AG10803 (cell line): ENCODE results near the gene FBXO21.

Experiments used
- DNase-seq: peaks from one replicate; pipeline ENCODE4 v3.0.0; 2010; ENCODE audit warnings: low read depth
- H3K4me3 ChIP-seq: 2 replicates; pipeline ENCODE4 v1.5.1; 2011; ENCODE audit warnings: mild to moderate bottlenecking, low read length, control low read depth
- TF ChIP-seq, protein P1 (sequence below): conservative IDR thresholded peaks from 2 replicates; pipeline ENCODE4 v1.5.1; 2011; ENCODE audit warnings: mild to moderate bottlenecking, low read length, control low read depth, inconsistent platforms

Gene FBXO21

GRCh38 chr12:117213295-117213808 is 23.1 kb upstream of the FBXO21 start:
- TF ChIP-seq, protein P1, sequence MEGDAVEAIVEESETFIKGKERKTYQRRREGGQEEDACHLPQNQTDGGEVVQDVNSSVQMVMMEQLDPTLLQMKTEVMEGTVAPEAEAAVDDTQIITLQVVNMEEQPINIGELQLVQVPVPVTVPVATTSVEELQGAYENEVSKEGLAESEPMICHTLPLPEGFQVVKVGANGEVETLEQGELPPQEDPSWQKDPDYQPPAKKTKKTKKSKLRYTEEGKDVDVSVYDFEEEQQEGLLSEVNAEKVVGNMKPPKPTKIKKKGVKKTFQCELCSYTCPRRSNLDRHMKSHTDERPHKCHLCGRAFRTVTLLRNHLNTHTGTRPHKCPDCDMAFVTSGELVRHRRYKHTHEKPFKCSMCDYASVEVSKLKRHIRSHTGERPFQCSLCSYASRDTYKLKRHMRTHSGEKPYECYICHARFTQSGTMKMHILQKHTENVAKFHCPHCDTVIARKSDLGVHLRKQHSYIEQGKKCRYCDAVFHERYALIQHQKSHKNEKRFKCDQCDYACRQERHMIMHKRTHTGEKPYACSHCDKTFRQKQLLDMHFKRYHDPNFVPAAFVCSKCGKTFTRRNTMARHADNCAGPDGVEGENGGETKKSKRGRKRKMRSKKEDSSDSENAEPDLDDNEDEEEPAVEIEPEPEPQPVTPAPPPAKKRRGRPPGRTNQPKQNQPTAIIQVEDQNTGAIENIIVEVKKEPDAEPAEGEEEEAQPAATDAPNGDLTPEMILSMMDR = no peak
- DNase-seq = no peak
- no peak overlapping the region for H3K4me3 ChIP-seq

DNA sequence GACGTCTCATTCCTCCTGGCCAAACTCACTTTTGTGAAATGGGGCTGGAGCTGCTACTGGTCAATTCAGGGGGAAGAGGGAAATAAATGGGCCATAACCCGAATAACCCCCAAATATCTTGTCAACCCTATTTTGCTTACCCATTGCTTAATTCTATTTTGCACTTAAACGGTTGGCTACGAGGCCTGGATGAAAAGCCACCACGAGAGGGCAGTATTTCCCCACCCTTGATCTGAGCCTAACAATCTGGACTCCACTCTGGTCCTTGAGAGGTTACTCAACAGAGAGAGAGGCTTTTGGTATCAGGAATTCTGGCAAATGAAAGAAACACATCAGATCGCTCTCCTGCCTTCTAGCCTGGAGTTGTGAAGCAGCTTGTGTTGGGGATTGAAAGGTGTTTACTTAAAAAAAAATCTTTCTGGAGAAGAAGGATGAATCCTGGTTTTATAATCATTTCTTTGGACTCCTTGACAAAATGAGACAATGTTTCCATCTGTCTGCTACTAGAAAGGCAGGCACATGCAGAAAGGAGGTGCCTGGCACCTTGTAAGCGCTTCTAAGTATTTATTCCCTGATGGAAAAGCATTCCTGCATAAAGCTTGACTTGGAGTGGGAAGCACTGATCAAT is 22.4 kb upstream of the FBXO21 start:
- peak; percentile 82 for DNase-seq
- TF ChIP-seq, protein P1 = peak; percentile 96
- no peak overlapping the region for H3K4me3 ChIP-seq

GRCh38 chr12:117210266-117210918 is 20.1 kb upstream of the FBXO21 start:
- no peak for DNase-seq
- TF ChIP-seq, protein P1 = no peak
- no peak overlapping the region for H3K4me3 ChIP-seq

DNA sequence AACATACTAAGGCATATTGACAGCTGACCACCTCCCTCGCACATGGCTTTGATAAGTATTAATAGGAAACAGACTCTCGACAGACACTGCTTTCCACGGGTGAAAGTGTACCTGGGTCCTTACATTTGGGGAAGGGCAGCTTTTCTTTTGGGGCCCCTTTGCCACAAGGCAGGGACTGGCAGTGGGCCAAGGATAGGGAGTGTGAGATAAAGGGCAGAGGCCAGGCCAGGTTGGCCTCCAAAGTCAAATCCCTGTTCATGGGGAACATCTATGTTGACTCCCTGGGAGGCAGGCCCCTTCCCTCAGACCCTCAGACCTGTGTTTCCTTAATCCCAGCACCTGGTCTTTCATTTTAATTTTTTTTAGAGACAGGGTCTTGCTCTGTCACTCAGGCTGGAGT is 19.4 kb upstream of the FBXO21 start:
- DNase-seq = no peak
- TF ChIP-seq, protein P1 = no peak
- H3K4me3 ChIP-seq = no peak overlapping the region

- DNase-seq = no peak
- TF ChIP-seq, protein P1 = no peak
- no peak overlapping the region for H3K4me3 ChIP-seq
Observed at GRCh38 chr12:117208811-117209455, 18.7 kb upstream of the FBXO21 start.

DNA sequence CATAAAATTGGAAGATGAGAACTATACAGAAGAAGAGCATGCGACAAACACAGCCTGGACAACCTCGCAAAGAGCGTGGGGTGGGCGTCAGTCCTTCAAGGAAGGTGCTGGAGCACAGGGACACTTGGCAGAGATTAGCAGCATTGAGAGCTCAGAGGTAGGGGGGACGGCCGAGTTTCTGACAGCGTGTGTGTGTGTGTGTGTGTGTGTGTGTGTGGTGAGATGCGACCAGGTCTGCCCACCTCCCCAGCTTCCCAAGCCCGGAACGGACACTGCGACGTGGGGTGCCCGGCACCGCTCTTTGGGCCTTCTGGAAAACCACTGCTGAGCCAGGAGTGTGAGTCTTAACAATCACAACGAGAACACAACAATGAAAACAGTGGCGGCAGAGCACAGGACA is 17.9 kb upstream of the FBXO21 start:
- TF ChIP-seq, protein P1 = no peak
- no peak for DNase-seq
- no peak overlapping the region for H3K4me3 ChIP-seq
